SK-N-SH (cell line): ENCODE measurements around the gene SPRR3. TPM values are rescaled to one million over a fixed set of nuclear protein-coding genes. Genes with fewer than 3 reads are reported as not detected.

Experiments used
- CTCF ChIA-PET: fragments of 300-600, 350-600 bp; formaldehyde crosslinking; extraction: SDS; loops from one replicate; lab custom pipeline; 2021; lab: Yijun Ruan, JAX
- POLR2A ChIA-PET: fragments of 350-600 bp; sonication (Branson Sonifier 250); formaldehyde crosslinking; extraction: SDS; loops from one replicate; lab custom pipeline; 2020; ENCODE audit warnings: antibody characterized with exemption, inconsistent platforms; lab: Yijun Ruan, JAX
- DNase-seq: peaks from one replicate; pipeline ENCODE4 v3.0.0; 2012
- H2AFZ ChIP-seq: fragments of 200-600 bp; sonication (generic); 2 replicates; pipeline ENCODE4 v1.8.1; 2016; ENCODE audit warnings: antibody characterized with exemption, mild to moderate bottlenecking, low read depth
- H3F3A ChIP-seq: fragments of 200-600 bp; sonication (generic); replicated peaks from 2 replicates; pipeline ENCODE3; 2016; ENCODE audit warnings: antibody characterized with exemption, mild to moderate bottlenecking; ENCODE audit not compliant: insufficient read depth
- H3K27ac ChIP-seq, 2 experiments: fragments of 200-500 bp in 1 of 2; fragments of 200-600 bp in 1 of 2; sonication (Bioruptor generic) in 1 of 2; sonication (generic), shearing (Covaris generic) in 1 of 2; 2 replicates each; pipeline versions ENCODE4 v1.5.1 to v1.6.1; 2014 to 2016; ENCODE audit warnings: low read depth in 2 of 2, inconsistent platforms in 1 of 2, low read length in 1 of 2, mild to moderate bottlenecking in 1 of 2, mixed read lengths in 1 of 2
- H3K27me3 ChIP-seq: fragments of 200-600 bp; sonication (generic), shearing (Covaris generic); 2 replicates; pipeline ENCODE4 v1.6.1; 2016; ENCODE audit warnings: mixed run types; ENCODE audit not compliant: insufficient read depth
- H3K36me3 ChIP-seq, 2 experiments: fragments of 200-500 bp in 1 of 2; fragments of 200-600 bp in 1 of 2; sonication (Bioruptor generic) in 1 of 2; sonication (generic) in 1 of 2; replicated peaks in 1 of 2; 2 replicates each; pipeline versions ENCODE3 to v1.5.1; 2014 to 2016; ENCODE audit warnings: low read length in 1 of 2, mild to moderate bottlenecking in 1 of 2; ENCODE audit not compliant: insufficient read depth in 2 of 2, control insufficient read depth in 1 of 2
- H3K4me1 ChIP-seq, 2 experiments: fragments of 200-500 bp in 1 of 2; fragments of 200-600 bp in 1 of 2; sonication (Bioruptor generic) in 1 of 2; sonication (generic), shearing (Covaris generic) in 1 of 2; 2 replicates each; pipeline versions ENCODE4 v1.5.1 to v1.6.1; 2014 to 2016; ENCODE audit warnings: low read depth in 1 of 2, low read length in 1 of 2, mixed run types in 1 of 2; ENCODE audit not compliant: insufficient read depth in 2 of 2, control insufficient read depth in 1 of 2
- H3K4me2 ChIP-seq: fragments of 200-600 bp; sonication (generic), shearing (Covaris generic); 2 replicates; pipeline ENCODE4 v1.6.1; 2017; ENCODE audit warnings: mixed run types
- H3K4me3 ChIP-seq, 2 experiments: fragments of 200-500 bp in 1 of 2; fragments of 200-600 bp in 1 of 2; sonication (Bioruptor generic) in 1 of 2; sonication (generic), shearing (Covaris generic) in 1 of 2; 2 replicates each; pipeline versions ENCODE4 v1.5.1 to v1.8.1; 2014 to 2016; ENCODE audit warnings: low read depth in 2 of 2, inconsistent platforms in 1 of 2, low read length in 1 of 2, mild to moderate bottlenecking in 1 of 2, mixed read lengths in 1 of 2, moderate library complexity in 1 of 2
- H3K79me2 ChIP-seq: fragments of 200-600 bp; sonication (generic); 2 replicates; pipeline ENCODE4 v1.8.1; 2017; ENCODE audit warnings: mild to moderate bottlenecking; ENCODE audit not compliant: insufficient read depth
- H3K9ac ChIP-seq: fragments of 200-600 bp; sonication (generic); 2 replicates; pipeline ENCODE4 v1.6.1; 2017; ENCODE audit warnings: mixed run types
- H3K9me2 ChIP-seq: fragments of 200-600 bp; sonication (generic); 2 replicates; pipeline ENCODE4 v1.6.1; 2017; ENCODE audit warnings: mixed run types
- H3K9me3 ChIP-seq: fragments of 200-600 bp; sonication (generic); 2 replicates; pipeline ENCODE4 v1.6.1; 2017; ENCODE audit warnings: mixed run types, mild to moderate bottlenecking, moderate library complexity
- H4K20me1 ChIP-seq: fragments of 200-600 bp; sonication (generic); 2 replicates; pipeline ENCODE4 v1.6.1; 2017; ENCODE audit warnings: mild to moderate bottlenecking, mixed run types; ENCODE audit not compliant: insufficient read depth
- FOXM1 ChIP-seq: IDR thresholded peaks from 2 replicates; pipeline ENCODE4 v1.4.0; 2012; ENCODE audit warnings: low read depth, mild to moderate bottlenecking
- MEF2A ChIP-seq: IDR thresholded peaks from 2 replicates; pipeline ENCODE4 v1.4.0; 2012; ENCODE audit warnings: low read depth, borderline replicate concordance
- NRF1 ChIP-seq: IDR thresholded peaks from 2 replicates; pipeline ENCODE4 v1.6.1; 2012; ENCODE audit warnings: low read depth, mild to moderate bottlenecking, low read length
- POLR2AphosphoS5 ChIP-seq: IDR thresholded peaks from 2 replicates; pipeline ENCODE4 v1.6.1; 2012; ENCODE audit warnings: low read depth, low read length
- TAF1 ChIP-seq: IDR thresholded peaks from 2 replicates; pipeline ENCODE4 v1.6.1; 2012; ENCODE audit warnings: low read depth, mild to moderate bottlenecking, low read length, moderate library complexity, borderline replicate concordance
- TEAD4 ChIP-seq: IDR thresholded peaks from 2 replicates; pipeline ENCODE4 v1.4.0; 2012; ENCODE audit warnings: mild to moderate bottlenecking, borderline replicate concordance; ENCODE audit not compliant: insufficient read depth
- whole genome bisulfite sequencing: methylation state at CpG from one replicate; pipeline ENCODE4 v1.1.6; 2017; ENCODE audit warnings: low lambda C conversion rate; 5-methylcytosine and 5-hydroxymethylcytosine counted together
- polyA plus RNA-seq, 3 experiments: library from polyadenylated mRNA; depleted of rRNA; stranded (reverse); fragments of >200 nt; gene quantifications; 2 replicates each; pipeline ENCODE4 v1.2.3, GENCODE V29; 2012
- TF ChIP-seq, protein P1 (sequence below): IDR thresholded peaks from 2 replicates; pipeline ENCODE4; 2012
- TF ChIP-seq, protein P2 (sequence below): IDR thresholded peaks from 2 replicates; pipeline ENCODE4 v1.4.0; 2012; ENCODE audit warnings: low read depth, borderline replicate concordance
- TF ChIP-seq, protein P3 (sequence below): IDR thresholded peaks from 2 replicates; pipeline ENCODE4 v1.4.0; 2012; ENCODE audit warnings: low read depth, borderline replicate concordance

SPRR3 gene
- polyA plus RNA-seq, 1 of the 3 experiments (the other 2 are of a cell fraction): not detected

DNA sequence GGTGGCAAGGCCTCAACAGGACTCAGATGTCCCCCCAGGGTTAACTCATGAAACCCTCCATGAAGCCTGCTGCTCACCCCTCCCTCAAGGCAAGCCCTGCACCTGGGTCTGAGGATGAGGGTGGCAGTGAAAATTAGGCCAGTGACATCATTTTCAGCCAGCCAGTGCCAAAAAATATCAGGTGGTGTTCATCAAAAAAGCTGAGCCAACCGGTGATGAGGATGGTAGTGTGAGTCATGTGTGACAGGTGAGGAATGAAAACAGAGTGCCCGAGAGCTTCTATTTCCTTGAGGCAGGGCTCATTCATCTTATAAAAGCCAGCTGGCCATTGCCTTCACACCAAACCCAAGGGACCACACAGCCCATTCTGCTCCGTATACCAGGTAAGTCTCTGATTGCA, 17.8 kb upstream of the SPRR3 start, which contains the start of gene SPRR1A:
SPRR1A (plus strand) TSS at position 339 of the 400 bp plus-strand sequence. CDS start 1,150 bp downstream, outside the sequence.
- Histone ChIP-seq H3K4me1 (no peaks in the 10 kb centered on the region), H3K27me3 (no peaks in the 10 kb centered on the region), H3K9ac (no peak within 1 kb of the TSS), H3K27ac (no peak within 1 kb of the TSS), H4K20me1 (no peaks in the 10 kb centered on the region), H3K4me2 (no peak within 1 kb of the TSS), H3K79me2 (no peaks in the 10 kb centered on the region), H3F3A (no peaks in the 10 kb centered on the region), H3K9me2 (no peaks in the 10 kb centered on the region), H3K36me3 (no peaks in the 10 kb centered on the region), H2AFZ (no peak within 1 kb of the TSS), H3K4me3 (no peak within 1 kb of the TSS), H3K9me3 (no peaks in the 10 kb centered on the region)
- ChIA-PET CTCF (no interaction called here), POLR2A (no interaction called here)
- WGBS: 10% methylated on average over 3 of the region's 3 CpGs
- no peak for DNase-seq
- TF ChIP-seq TAF1: no peak
- TF ChIP-seq TEAD4: no peak
- TF ChIP-seq POLR2AphosphoS5: no peak
- TF ChIP-seq, protein P1, sequence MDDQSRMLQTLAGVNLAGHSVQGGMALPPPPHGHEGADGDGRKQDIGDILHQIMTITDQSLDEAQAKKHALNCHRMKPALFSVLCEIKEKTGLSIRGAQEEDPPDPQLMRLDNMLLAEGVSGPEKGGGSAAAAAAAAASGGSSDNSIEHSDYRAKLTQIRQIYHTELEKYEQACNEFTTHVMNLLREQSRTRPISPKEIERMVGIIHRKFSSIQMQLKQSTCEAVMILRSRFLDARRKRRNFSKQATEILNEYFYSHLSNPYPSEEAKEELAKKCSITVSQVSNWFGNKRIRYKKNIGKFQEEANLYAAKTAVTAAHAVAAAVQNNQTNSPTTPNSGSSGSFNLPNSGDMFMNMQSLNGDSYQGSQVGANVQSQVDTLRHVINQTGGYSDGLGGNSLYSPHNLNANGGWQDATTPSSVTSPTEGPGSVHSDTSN: no peak
- no peak for TF ChIP-seq NRF1
- TF ChIP-seq, protein P2, sequence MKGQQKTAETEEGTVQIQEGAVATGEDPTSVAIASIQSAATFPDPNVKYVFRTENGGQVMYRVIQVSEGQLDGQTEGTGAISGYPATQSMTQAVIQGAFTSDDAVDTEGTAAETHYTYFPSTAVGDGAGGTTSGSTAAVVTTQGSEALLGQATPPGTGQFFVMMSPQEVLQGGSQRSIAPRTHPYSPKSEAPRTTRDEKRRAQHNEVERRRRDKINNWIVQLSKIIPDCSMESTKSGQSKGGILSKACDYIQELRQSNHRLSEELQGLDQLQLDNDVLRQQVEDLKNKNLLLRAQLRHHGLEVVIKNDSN: no peak
- no peak for TF ChIP-seq FOXM1
- TF ChIP-seq MEF2A: no peak
- TF ChIP-seq, protein P3, sequence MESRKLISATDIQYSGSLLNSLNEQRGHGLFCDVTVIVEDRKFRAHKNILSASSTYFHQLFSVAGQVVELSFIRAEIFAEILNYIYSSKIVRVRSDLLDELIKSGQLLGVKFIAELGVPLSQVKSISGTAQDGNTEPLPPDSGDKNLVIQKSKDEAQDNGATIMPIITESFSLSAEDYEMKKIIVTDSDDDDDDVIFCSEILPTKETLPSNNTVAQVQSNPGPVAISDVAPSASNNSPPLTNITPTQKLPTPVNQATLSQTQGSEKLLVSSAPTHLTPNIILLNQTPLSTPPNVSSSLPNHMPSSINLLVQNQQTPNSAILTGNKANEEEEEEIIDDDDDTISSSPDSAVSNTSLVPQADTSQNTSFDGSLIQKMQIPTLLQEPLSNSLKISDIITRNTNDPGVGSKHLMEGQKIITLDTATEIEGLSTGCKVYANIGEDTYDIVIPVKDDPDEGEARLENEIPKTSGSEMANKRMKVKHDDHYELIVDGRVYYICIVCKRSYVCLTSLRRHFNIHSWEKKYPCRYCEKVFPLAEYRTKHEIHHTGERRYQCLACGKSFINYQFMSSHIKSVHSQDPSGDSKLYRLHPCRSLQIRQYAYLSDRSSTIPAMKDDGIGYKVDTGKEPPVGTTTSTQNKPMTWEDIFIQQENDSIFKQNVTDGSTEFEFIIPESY: no peak

DNA sequence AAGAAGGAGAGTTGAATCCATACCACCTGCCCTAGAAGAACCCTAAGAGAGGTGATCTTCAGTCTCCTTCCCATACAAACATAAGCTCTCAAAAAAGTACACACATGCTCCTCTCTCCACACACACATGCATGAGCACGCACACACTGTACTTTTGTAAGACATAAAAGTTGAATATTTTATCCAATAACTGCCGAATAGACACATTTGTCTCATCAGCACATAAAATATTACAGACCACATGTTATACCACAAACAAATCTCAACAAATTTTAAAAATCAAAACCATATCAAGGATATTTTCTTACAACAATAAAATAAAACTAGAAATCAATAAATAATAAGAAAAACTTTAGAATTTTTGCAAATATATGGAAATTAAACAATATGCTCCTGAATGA, 15.0 kb upstream of the SPRR3 start:
- Histone ChIP-seq H3K4me1 (no peaks in the 10 kb centered on the region), H3K9me2 (no peaks in the 10 kb centered on the region), H2AFZ (no peak overlapping the region), H3K36me3 (no peaks in the 10 kb centered on the region), H3F3A (no peaks in the 10 kb centered on the region), H4K20me1 (no peaks in the 10 kb centered on the region), H3K4me3 (no peak overlapping the region), H3K27me3 (no peaks in the 10 kb centered on the region), H3K79me2 (no peaks in the 10 kb centered on the region), H3K9me3 (no peaks in the 10 kb centered on the region), H3K27ac (no peak overlapping the region), H3K4me2 (no peak overlapping the region), H3K9ac (no peak overlapping the region)
- TF ChIP-seq, protein P1: no peak
- POLR2A ChIA-PET: no interaction called here
- DNase-seq: no peak
- CTCF ChIA-PET: interaction anchor here (0.6 kb wide), 1 partner anchor 440 kb away, joined by 3 read pairs; no protein-coding TSS in a partner anchor
- WGBS: 11% methylated on average over 2 of the region's 2 CpGs
